GM23338 (cell line): ENCODE data around the gene FBXW11. TPM values are rescaled to one million over a fixed set of nuclear protein-coding genes. Genes with fewer than 3 reads are reported as not detected.

Experiments
- ATAC-seq: fragments of 200-7000 bp; cut with Tn5 transposase; 3 replicates; pipeline ENCODE4 v1.9.1; 2020
- DNase-seq: peaks from one replicate; pipeline ENCODE4 v3.0.0-alpha.2; 2015; ENCODE audit warnings: low spot score
- H2AFZ ChIP-seq: fragments of 200-600 bp; sonication (generic); 2 replicates; pipeline ENCODE4 v1.8.0; 2016; ENCODE audit warnings: antibody characterized with exemption, mild to moderate bottlenecking, moderate library complexity
- H3F3A ChIP-seq: fragments of 200-600 bp; sonication (generic); replicated peaks from 2 replicates; pipeline ENCODE4 v1.8.0; 2017; ENCODE audit warnings: antibody characterized with exemption, mixed run types, low read depth
- H3K27ac ChIP-seq: fragments of 200-600 bp; sonication (generic); 2 replicates; pipeline ENCODE4 v1.6.1; 2016; ENCODE audit warnings: low read depth
- H3K27me3 ChIP-seq: fragments of 200-600 bp; sonication (generic); 2 replicates; pipeline ENCODE4 v1.8.0; 2016; ENCODE audit warnings: mild to moderate bottlenecking, mixed run types, moderate library complexity; ENCODE audit not compliant: insufficient read depth
- H3K36me3 ChIP-seq: fragments of 200-600 bp; sonication (generic); 2 replicates; pipeline ENCODE4 v1.8.0; 2016; ENCODE audit warnings: mild to moderate bottlenecking; ENCODE audit not compliant: insufficient read depth
- H3K4me1 ChIP-seq: fragments of 200-600 bp; sonication (generic); 2 replicates; pipeline ENCODE4 v1.8.0; 2016; ENCODE audit warnings: mild to moderate bottlenecking, moderate library complexity; ENCODE audit not compliant: insufficient read depth
- H3K4me2 ChIP-seq: fragments of 200-600 bp; sonication (generic); 2 replicates; pipeline ENCODE4 v1.7.1; 2017; ENCODE audit warnings: mixed run types
- H3K4me3 ChIP-seq: fragments of 200-600 bp; sonication (generic); 2 replicates; pipeline ENCODE4 v1.6.1; 2016; ENCODE audit warnings: mixed run types
- H3K79me2 ChIP-seq: fragments of 200-600 bp; sonication (generic); replicated peaks from 2 replicates; pipeline ENCODE4 v1.8.0; 2017; ENCODE audit warnings: mild to moderate bottlenecking; ENCODE audit not compliant: insufficient read depth
- H3K9me2 ChIP-seq: fragments of 200-600 bp; sonication (generic); 2 replicates; pipeline ENCODE4 v1.8.0; 2017; ENCODE audit not compliant: insufficient read depth
- H4K20me1 ChIP-seq: fragments of 200-600 bp; sonication (generic); replicated peaks from 2 replicates; pipeline ENCODE4 v1.8.0; 2017; ENCODE audit warnings: mild to moderate bottlenecking; ENCODE audit not compliant: insufficient read depth
- H3K27ac Mint-ChIP-seq: 2 replicates; pipeline ENCODE4 v1.8.0; 2020; ENCODE audit warnings: inconsistent platforms, mild to moderate bottlenecking, moderate library complexity, mixed read lengths
- H3K27me3 Mint-ChIP-seq: 3 replicates; pipeline ENCODE4 v1.8.0; 2022; ENCODE audit warnings: low read depth, mild to moderate bottlenecking, moderate library complexity, mixed read lengths, inconsistent platforms; ENCODE audit not compliant: insufficient read depth, poor library complexity
- H3K36me3 Mint-ChIP-seq: 3 replicates; pipeline ENCODE4 v1.8.0; 2021; ENCODE audit warnings: low read depth, mild to moderate bottlenecking, inconsistent platforms, moderate library complexity, mixed read lengths
- H3K4me1 Mint-ChIP-seq: 3 replicates; pipeline ENCODE4 v1.8.0; 2020; ENCODE audit warnings: mild to moderate bottlenecking, inconsistent platforms, mixed read lengths
- H3K4me3 Mint-ChIP-seq: 3 replicates; pipeline ENCODE4 v1.8.0; 2021; ENCODE audit warnings: moderate library complexity, mild to moderate bottlenecking, inconsistent platforms, mixed read lengths
- H3K9me3 Mint-ChIP-seq: 3 replicates; pipeline ENCODE4 v1.8.0; 2020; ENCODE audit warnings: moderate library complexity, mild to moderate bottlenecking, inconsistent platforms, mixed read lengths
- CREB1 ChIP-seq: fragments of 250-450 bp; sonication (Bioruptor Pico); IDR thresholded peaks from 2 replicates; pipeline ENCODE4 v1.5.0; 2020; ENCODE audit warnings: low read depth, mild to moderate bottlenecking, moderate library complexity
- EZH2 ChIP-seq: fragments of 200-600 bp; sonication (generic); IDR thresholded peaks from one replicate; pipeline ENCODE4 v1.8.0; 2017; ENCODE audit warnings: antibody characterized with exemption, mild to moderate bottlenecking, low read depth; ENCODE audit not compliant: unreplicated experiment
- STAT1 ChIP-seq: IDR thresholded peaks from one replicate; pipeline ENCODE4 v1.6.1; 2016; ENCODE audit warnings: antibody characterized with exemption; ENCODE audit not compliant: unreplicated experiment
- polyA plus RNA-seq: library from polyadenylated mRNA; unstranded; fragments of >200 nt; fragmentation: Nextera tagmentation; extraction: Ambion mirVana; gene quantifications from 2 replicates; pipeline ENCODE4 v1.2.1, GENCODE V29; 2016
- total RNA-seq: library from RNA; depleted of rRNA; stranded (reverse); fragments of >200 nt; shearing (Covaris generic); gene quantifications from 2 replicates; pipeline ENCODE4 v1.2.3, GENCODE V29; 2014
- TF ChIP-seq, protein P1 (sequence below), 2 experiments: fragments of 200-600 bp in 1 of 2; sonication (generic) in 1 of 2; conservative IDR thresholded peaks; 2 replicates each; pipeline versions ENCODE4 v1.5.1 to v1.6.1; 2016 to 2017; ENCODE audit warnings: antibody characterized with exemption in 2 of 2, low read depth in 2 of 2, mild to moderate bottlenecking in 2 of 2, moderate library complexity in 1 of 2
- TF ChIP-seq, protein P2 (sequence below): fragments of 250-450 bp; sonication (Bioruptor Pico); IDR thresholded peaks from 2 replicates; pipeline ENCODE4 v1.5.0; 2020; ENCODE audit warnings: mild to moderate bottlenecking, moderate library complexity

Gene FBXW11
- total and polyA plus RNA-seq, 2 experiments from 2014 or later: 45.0 to 88.0 TPM

DNA sequence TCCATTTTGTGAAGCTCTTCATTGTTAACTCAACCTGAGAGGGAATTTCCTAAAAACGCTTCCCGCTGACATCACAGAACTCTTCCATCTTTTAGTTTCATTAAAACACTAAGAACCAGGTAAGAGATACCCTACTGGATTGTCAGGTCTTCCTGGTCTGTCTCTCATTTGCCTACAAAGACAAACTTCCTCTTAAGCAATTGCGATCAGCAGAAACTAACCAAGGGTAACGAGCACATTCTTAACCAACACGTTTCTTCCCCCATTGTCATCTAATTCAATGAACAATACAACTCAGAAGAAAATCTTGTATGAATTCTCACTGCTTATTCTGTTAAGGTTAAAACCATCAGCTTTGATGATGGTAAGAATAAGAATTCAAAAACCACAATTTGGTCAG, 6.6 kb downstream of the FBXW11 start:
- Histone ChIP-seq H3K4me3 (peak overlapping the region; percentile 5; the same call in 1 of the 2 replicates), H3K79me2 (peaks cover 100% of the 10 kb centered on the region), H3K27ac (peak overlapping the region; percentile 7; the same call in 1 of the 2 replicates), H4K20me1 (peaks cover 63% of the 10 kb centered on the region), H2AFZ (no peak overlapping the region), H3K4me1 (peaks cover 89% of the 10 kb centered on the region), H3K4me2 (peak overlapping the region; percentile 51), H3K36me3 (no peaks in the 10 kb centered on the region), H3K9me2 (no peaks in the 10 kb centered on the region), H3K27me3 (no peaks in the 10 kb centered on the region), H3F3A (no peaks in the 10 kb centered on the region)
- Mint-ChIP-seq H3K27ac (peak overlapping the region; percentile 78), H3K4me3 (peak overlapping the region; percentile 36; the same call in 2 of the 3 replicates), H3K27me3 (no peaks in the 10 kb centered on the region), H3K36me3 (peaks cover 10% of the 10 kb centered on the region; the same call in 2 of the 3 replicates), H3K4me1 (peaks cover 78% of the 10 kb centered on the region), H3K9me3 (no peaks in the 10 kb centered on the region)
- TF ChIP-seq STAT1 (no peak), EZH2 (no peak), CREB1 (CRISPR knock-in tag) (no peak)
- TF ChIP-seq, protein P1, sequence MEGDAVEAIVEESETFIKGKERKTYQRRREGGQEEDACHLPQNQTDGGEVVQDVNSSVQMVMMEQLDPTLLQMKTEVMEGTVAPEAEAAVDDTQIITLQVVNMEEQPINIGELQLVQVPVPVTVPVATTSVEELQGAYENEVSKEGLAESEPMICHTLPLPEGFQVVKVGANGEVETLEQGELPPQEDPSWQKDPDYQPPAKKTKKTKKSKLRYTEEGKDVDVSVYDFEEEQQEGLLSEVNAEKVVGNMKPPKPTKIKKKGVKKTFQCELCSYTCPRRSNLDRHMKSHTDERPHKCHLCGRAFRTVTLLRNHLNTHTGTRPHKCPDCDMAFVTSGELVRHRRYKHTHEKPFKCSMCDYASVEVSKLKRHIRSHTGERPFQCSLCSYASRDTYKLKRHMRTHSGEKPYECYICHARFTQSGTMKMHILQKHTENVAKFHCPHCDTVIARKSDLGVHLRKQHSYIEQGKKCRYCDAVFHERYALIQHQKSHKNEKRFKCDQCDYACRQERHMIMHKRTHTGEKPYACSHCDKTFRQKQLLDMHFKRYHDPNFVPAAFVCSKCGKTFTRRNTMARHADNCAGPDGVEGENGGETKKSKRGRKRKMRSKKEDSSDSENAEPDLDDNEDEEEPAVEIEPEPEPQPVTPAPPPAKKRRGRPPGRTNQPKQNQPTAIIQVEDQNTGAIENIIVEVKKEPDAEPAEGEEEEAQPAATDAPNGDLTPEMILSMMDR (conservative IDR thresholded peaks at IDR 0.05; ENCODE audit: low read depth in 2 of 2): no peak
- TF ChIP-seq, protein P2, sequence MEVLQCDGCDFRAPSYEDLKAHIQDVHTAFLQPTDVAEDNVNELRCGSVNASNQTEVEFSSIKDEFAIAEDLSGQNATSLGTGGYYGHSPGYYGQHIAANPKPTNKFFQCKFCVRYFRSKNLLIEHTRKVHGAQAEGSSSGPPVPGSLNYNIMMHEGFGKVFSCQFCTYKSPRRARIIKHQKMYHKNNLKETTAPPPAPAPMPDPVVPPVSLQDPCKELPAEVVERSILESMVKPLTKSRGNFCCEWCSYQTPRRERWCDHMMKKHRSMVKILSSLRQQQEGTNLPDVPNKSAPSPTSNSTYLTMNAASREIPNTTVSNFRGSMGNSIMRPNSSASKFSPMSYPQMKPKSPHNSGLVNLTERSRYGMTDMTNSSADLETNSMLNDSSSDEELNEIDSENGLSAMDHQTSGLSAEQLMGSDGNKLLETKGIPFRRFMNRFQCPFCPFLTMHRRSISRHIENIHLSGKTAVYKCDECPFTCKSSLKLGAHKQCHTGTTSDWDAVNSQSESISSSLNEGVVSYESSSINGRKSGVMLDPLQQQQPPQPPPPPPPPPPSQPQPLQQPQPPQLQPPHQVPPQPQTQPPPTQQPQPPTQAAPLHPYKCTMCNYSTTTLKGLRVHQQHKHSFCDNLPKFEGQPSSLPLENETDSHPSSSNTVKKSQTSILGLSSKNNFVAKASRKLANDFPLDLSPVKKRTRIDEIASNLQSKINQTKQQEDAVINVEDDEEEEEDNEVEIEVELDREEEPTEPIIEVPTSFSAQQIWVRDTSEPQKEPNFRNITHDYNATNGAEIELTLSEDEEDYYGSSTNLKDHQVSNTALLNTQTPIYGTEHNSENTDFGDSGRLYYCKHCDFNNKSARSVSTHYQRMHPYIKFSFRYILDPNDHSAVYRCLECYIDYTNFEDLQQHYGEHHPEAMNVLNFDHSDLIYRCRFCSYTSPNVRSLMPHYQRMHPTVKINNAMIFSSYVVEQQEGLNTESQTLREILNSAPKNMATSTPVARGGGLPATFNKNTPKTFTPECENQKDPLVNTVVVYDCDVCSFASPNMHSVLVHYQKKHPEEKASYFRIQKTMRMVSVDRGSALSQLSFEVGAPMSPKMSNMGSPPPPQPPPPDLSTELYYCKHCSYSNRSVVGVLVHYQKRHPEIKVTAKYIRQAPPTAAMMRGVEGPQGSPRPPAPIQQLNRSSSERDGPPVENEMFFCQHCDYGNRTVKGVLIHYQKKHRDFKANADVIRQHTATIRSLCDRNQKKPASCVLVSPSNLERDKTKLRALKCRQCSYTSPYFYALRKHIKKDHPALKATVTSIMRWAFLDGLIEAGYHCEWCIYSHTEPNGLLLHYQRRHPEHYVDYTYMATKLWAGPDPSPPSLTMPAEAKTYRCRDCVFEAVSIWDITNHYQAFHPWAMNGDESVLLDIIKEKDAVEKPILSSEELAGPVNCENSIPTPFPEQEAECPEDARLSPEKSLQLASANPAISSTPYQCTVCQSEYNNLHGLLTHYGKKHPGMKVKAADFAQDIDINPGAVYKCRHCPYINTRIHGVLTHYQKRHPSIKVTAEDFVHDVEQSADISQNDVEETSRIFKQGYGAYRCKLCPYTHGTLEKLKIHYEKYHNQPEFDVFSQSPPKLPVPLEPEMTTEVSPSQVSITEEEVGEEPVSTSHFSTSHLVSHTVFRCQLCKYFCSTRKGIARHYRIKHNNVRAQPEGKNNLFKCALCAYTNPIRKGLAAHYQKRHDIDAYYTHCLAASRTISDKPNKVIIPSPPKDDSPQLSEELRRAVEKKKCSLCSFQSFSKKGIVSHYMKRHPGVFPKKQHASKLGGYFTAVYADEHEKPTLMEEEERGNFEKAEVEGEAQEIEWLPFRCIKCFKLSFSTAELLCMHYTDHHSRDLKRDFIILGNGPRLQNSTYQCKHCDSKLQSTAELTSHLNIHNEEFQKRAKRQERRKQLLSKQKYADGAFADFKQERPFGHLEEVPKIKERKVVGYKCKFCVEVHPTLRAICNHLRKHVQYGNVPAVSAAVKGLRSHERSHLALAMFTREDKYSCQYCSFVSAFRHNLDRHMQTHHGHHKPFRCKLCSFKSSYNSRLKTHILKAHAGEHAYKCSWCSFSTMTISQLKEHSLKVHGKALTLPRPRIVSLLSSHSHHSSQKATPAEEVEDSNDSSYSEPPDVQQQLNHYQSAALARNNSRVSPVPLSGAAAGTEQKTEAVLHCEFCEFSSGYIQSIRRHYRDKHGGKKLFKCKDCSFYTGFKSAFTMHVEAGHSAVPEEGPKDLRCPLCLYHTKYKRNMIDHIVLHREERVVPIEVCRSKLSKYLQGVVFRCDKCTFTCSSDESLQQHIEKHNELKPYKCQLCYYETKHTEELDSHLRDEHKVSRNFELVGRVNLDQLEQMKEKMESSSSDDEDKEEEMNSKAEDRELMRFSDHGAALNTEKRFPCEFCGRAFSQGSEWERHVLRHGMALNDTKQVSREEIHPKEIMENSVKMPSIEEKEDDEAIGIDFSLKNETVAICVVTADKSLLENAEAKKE (CRISPR knock-in tag): no peak
- ATAC-seq: peak; percentile 15; the same call in 2 of the 3 replicates
- peak; percentile 60 for DNase-seq
